Skeletal muscle cell (primary cell): ENCODE data around the gene ZBTB16.

ENCODE experiments used
- DNase-seq: peaks from one replicate; pipeline ENCODE4 v3.0.0-alpha.2; 2010; ENCODE audit warnings: low read depth
- H3K4me3 ChIP-seq: 2 replicates; pipeline ENCODE4 v1.5.1; 2011; ENCODE audit warnings: low read depth, mild to moderate bottlenecking, control low read depth, low read length, moderate library complexity

The ZBTB16 gene

DNA sequence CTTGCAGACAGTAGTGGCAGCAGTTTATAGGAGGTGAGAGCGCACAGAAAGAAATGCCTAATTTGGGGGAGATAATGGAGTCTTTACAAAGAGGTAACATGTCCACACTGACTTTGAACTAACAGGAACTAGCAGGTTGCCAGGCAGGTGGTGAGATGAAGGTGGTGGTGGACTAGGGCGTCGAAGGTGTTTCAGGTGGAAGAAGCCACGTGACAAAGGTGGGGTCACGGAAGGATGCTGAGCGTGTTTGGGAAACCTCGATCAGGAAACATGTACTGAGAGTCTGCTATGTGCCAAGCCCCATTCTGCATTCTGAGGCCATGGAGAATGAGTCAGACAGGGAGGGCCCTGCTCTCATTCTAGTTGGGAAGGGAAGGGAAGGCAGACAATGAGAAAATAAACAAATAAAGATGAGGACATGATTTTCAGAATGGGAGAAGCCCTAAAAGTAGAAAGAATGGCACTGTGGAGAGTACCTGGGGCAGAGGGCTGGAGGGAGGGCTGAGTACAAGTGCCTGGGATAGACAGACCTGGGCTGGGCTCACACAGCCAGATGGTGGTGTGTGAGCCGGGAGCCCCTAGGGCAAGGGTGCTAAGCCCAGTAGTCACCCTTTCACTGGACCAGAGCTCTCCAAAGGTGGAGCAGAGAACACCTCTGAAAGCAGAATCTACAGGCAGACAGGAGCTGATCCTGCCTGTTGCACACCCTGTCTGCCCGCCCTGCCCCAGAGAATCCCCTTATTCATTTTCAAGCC is 220.5 kb downstream of the ZBTB16 start:
- DNase-seq: no peak
- no peak overlapping the region for H3K4me3 ChIP-seq

DNA sequence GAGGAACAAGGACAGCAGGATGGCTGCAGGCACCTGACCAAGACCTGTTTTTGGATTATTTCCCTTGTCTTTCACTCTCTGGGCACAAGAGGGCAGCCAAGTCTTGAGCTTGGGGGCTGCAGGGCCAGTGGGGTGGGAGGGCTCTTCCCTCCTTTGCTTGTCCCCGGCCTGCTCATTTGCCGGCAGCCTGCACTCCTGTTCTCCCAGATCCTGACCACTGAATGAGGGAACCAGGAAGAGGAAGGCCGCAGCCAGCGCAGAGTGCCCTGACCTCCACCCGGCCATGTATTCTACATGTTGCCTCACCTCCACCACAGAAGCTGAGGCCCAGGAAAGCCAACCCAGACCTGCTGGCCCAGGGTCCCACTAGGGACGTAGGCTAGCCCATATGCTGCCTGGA is 221.2 kb downstream of the ZBTB16 start:
- DNase-seq: peak; percentile 65
- H3K4me3 ChIP-seq: no peak overlapping the region

DNA sequence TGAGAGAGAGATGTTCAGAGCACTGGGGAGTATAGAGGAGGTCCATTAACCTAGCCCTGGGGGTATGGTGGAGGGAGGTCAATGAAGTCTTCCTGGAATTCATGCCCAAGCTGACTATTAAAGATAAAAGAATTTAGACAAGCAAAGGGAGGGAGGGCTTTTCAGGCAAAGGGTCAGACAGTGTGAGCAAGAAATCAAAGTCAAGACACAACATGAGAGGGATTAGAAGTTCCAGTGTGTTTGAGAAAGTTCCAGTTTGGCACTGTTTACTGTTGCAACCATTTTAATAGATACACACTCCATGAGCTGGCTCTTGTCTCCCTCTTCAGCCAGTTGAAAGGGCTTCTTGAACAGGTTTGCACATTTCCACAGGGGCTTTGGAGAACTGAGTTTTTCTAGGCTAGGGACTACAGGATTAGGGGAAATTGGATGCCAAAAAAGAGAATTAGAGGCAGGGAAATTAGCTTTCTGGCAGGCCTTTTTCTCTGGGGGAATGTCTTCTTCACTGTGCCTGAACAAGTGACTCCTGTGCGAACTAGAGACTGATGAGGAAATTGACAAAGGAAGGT is 222.0 kb downstream of the ZBTB16 start:
- no peak overlapping the region for H3K4me3 ChIP-seq
- DNase-seq: no peak

DNA sequence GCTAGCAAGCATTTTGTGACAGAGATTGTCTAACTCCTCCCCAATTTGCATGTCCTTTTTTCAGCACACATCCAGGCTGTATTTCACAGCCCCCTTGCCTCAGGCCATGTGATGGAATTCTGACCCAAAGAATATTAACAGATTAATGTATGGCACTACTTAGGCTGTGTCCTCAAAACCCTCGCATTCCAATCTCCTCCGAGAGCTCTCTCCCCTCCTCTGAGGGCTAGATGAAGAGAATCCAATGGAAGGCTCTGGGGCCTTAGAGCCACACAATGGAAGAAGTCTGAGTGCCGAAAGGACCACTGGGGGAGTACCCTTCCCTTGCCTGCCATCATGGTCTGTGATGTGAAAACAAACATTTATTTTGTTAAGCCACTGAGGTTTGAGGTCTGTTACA is 223.0 kb downstream of the ZBTB16 start:
- DNase-seq: no peak
- H3K4me3 ChIP-seq: no peak overlapping the region

DNA sequence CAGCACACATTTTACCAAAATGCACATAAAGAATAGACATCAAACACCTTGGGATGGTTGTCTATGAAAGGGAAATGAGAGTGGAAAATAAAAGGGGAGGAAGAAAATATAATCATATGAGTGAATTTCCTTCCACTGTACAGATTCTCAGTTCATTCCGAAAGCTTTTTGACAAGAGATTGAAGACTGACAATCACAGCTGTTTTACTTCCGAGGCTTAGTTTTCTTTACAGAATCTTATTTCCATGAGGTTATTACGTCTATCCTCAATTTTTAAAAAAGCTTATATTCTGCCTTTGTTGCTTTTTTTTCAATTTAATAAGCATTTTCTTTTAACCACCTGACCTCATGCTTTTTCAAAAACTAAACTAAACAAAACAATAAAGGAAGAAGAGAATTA is 223.9 kb downstream of the ZBTB16 start:
- H3K4me3 ChIP-seq: no peak overlapping the region
- DNase-seq: no peak

DNA sequence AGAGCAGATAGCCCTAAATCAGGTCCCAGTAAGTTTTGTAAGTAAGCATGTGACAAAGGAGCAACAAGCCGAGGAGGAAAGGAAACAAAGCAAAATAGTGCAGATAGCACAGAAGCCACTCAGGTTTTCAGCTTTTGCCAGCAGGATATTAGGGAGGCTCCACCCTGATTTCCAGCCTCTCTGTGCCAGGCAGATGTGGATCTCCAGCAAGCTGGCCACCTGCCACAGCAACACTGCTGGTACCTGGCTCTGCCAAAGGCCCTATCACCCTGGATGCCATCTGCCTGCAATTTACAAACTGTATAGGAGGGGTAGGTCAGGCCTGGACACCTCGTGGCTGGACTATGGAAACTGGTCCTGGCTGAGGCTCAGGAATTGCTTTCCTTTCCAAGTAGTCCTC is 224.5 kb downstream of the ZBTB16 start:
- H3K4me3 ChIP-seq: no peak overlapping the region
- no peak for DNase-seq

DNA sequence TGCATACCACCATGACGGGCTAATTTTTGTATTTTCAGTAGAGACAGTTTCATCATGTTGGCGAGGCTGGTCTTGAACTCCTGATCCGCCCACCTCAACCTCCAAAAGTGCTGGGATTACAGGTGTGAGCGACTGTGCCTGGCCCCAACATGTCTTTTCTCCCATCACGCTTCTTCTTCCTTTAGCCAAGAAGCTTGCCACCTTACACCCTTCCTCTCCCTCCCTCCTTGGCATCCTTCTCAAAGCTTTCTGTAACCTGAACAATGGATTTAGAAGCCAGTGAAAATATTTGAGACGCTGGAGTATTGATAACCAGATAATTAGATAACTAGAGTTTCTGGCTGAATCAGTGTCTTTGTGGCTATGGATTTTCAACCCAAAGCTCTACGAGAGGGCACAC is 225.4 kb downstream of the ZBTB16 start:
- no peak overlapping the region for H3K4me3 ChIP-seq
- DNase-seq: no peak

DNA sequence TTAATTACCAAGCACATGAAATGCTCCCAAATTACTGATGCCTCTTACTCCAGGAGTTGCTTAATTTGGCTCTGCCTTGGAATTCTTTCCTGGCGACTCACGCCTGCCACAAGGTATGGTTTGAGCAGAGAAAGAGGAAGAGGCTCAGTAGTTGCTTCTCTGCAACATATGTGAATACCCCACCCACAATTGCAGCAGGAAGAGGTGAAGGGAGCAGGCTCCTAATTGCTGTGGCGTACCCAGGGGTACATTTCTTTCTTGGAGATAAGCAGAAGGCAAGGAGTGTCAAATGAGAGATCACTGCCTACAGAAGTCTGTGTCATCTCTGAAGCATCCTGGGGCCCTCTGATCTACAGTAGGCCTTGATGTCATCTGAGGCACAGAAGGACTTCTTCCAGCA is 226.1 kb downstream of the ZBTB16 start:
- H3K4me3 ChIP-seq: no peak overlapping the region
- DNase-seq: no peak

DNA sequence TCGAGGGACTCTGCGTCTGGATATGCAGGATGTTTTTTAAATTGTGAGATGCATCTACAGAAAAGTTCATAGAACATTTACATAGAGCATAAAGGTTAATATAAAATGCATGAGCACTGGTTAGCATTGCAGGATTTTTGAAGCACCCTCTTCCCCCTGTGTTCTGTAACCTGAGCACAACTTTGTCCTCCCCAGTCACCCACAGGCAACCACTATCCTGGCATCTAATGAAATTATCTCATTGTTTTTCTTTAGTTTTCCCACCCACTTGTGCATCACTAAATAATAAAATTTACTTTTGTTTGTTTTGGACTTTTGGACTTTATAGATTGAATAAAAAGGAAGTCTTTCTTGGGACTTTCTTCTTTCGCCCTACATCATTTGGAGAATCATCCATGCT is 226.7 kb downstream of the ZBTB16 start:
- no peak for DNase-seq
- H3K4me3 ChIP-seq: no peak overlapping the region

DNA sequence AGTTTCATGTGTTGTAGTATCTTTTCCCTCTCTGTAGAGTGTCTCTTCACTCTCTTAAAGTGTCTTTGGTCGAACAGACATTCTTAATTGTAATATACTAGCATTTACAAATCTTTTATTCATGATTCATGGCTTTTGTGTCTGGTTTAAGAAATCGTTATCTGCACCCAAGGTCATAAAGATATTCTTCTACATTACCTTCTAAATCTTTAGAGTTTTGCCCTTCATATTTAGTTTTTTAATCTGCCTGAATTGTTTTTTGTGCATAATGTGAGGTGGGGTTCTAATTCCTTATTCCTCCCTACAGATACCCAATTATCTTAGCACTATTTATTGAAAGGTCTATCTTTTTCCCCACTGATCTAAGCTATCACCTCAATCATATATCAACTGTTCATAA is 227.6 kb downstream of the ZBTB16 start:
- no peak overlapping the region for H3K4me3 ChIP-seq

DNA sequence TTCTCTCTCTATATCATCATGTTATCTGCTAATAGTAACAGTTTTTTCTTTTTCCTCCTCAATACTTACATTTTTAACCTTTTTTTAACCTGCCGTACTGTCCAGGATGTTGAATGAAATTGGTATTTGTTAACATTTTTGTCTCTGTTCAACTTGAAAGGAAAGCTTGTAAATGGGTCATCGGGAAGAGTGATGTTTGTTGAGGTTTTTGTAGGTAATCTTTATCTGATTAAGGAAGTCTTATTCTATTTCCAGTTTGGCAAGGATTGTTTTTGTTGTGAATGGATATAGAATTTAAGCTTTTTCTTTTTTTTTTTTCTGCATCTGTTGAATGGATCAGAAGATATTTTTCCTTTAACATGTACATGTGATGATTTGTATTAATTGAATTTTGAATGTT is 228.6 kb downstream of the ZBTB16 start:
- no peak for DNase-seq
- H3K4me3 ChIP-seq: no peak overlapping the region

More for the DNA sequence above, 227.6 kb downstream of the ZBTB16 start:
- DNase-seq: no peak

DNA sequence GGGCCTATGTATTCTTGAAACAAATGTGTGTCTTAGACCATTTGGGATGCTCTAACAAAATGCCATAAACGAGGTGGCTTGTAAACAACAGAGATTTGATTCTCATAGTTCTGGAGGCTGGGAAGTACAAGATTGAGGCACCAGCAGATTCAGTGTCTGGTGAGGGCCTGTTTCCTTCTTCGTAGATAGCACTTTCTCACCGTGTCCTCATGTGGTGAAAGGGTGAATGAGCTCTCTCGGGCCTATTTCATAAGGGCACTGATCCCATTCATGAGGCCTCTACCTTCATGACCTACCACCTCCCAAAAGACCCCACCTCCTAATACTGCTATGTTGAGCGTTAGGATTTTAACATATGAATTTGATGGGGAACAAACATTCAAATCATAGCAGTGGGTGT is 230.3 kb downstream of the ZBTB16 start:
- H3K4me3 ChIP-seq: no peak overlapping the region
- no peak for DNase-seq

DNA sequence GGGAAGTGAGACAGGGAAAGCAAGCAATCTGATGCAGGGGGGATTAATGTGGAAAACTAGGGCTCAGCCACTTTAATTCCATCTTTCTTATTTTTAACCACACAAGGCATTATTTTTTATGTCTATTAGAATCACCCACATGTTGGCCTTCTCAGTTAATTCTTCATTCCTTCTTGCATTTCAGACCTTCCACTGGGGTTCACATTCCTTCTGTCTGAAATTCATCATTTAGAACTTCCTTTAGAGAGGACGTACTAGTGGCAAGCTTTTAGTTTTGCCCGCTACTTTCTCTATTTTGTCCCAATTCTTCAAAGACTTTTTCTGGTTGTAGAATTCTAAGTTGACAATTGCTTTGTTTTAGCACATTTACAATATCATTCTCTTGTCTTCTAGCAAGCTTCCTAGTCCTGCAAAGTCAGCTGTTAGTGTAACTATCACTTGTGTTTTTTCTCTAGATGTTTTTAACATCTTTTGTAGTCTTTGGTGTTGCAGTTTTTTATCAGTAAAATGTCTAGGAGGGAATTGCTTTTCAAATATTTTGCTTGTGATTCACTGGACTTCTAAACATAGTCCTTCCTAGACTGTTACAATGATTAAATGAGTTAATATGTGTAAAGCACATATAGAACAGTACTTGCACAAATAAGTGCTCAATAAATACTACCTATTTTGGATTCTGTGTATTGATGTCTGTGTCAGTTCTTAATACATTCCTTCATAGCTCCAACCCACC is 231.2 kb downstream of the ZBTB16 start:
- no peak for DNase-seq
- H3K4me3 ChIP-seq: no peak overlapping the region

DNA sequence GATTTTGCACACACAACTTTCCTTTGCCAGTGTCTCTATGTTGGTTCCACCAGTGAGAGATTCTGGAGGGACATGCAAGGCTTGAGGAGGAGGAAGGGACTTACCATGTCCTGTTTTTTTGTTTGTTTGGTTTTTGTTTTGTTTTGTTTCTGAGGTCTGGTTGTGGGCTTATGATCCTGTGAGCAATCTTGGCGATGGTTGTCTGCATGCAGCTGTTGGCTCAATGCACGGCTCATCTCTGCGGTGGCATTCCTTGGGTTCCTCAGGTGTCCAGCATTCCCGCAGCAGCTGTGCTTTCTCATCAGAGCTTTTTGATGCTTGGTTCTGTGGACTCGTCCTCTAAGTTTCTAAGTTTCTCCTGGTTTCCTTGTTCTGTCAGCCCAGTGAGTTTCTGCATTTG is 231.9 kb downstream of the ZBTB16 start:
- no peak overlapping the region for H3K4me3 ChIP-seq
- DNase-seq: peak; percentile 73

DNA sequence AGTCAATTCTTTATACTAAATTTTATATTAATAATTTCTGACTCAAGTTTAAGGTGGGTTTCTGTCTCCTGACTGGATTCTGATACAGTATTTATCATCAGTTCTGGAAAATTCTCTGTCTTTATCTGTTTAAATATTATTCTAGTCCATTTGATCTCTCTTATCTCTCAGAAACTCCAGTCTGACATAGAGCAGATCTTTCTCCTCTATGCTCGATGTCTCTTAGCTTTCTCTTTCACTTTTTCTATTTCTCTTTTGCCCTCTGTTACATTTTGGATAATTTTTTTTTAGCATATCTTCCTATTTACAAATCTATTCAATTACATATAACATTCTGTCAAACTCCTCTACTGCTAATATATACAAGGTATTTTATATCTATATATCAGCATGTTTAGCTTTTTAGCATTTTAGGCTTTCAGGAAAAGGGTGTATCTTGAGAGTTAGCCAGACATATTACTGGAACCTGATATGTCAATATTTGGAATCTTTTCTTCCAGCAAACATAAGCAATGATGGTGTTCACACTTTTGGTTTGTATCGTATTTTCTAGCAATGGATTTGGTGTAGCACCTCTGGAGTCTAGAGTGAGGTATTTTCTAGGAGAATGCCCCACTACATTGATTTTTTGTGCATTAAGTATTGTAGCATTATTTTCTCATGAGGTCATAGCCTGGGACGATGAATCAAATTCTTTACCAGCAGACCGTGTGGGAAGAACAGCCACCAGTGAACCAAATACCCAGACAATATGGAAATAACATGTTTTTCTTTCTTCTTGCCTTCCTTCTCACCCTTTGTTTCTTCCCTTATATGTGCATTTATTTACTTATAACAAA is 232.6 kb downstream of the ZBTB16 start:
- H3K4me3 ChIP-seq: no peak overlapping the region
- peak; percentile 67 for DNase-seq

DNA sequence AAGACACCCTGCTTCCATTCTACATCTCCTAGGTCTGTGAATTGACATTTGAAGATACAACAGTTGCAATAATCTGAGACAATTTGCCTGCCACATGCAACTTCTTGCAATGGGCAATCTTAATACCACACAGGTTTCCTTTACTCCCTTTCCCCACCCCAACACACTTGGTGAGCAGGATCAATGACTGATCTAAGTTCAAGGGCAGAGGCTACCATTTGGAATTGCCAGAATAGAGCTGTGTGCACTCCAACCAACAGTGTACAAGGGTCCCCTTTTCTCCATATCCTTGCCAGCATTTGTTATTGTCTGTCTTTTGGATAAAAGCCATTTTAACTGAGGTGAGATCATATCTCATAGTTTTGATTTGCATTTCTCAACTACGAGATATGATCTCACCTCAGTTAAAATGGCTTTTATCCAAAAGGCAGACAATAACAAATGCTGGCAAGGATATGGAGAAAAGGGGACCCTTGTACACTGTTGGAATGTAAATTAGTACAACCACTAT is 233.7 kb downstream of the ZBTB16 start:
- H3K4me3 ChIP-seq: no peak overlapping the region
- DNase-seq: no peak

DNA sequence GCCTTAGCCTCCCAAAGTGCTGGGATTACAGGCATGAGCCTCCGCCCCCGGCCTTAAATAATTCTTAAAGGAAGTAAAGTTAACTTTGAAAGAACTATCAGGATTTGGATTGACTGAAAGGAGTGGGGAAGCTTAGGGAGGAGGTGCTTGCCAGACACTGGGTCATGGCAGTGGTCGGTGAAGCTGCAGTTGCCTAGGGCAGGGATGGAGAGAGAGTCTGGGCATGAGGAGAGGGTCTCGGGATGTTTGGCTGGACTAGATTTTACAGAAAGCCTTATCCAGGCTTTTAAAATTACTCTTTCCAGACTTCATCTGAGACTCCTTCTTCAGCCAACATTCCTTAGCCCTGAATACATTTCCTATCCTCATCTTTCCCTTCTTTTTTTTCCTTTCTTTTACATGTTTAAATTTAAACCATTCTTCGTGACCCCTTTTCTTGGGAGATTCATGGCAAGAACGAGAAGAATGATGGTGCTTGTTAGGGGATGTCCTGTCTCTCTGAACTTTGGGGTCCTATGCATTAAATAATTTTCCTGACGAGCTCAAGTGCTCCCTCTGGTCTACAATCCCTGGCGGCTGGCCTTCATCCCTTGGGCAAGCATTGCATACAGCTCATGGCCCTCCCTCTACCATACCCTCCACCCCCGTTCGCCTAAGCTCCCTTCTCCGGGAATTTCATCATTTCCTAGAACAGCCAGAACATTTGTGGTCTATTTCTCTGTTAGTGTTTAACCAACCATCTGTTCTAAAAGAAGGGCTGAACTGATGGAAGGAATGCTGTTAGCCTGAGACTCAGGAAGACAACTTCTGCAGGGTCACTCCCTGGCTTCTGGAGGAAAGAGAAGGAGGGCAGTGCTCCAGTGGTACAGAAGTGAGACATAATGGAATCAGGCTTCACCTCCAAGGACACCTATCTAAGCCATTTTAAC is 236.4 kb downstream of the ZBTB16 start, which contains the start of gene NNMT:
Gene NNMT, plus strand, starts transcription at position 724 of the 929 bp plus-strand sequence. Its CDS starts 158 bp downstream, at position 882.
- DNase-seq: peak; percentile 95
- peak within 1 kb of the TSS; percentile 59 for H3K4me3 ChIP-seq

DNA sequence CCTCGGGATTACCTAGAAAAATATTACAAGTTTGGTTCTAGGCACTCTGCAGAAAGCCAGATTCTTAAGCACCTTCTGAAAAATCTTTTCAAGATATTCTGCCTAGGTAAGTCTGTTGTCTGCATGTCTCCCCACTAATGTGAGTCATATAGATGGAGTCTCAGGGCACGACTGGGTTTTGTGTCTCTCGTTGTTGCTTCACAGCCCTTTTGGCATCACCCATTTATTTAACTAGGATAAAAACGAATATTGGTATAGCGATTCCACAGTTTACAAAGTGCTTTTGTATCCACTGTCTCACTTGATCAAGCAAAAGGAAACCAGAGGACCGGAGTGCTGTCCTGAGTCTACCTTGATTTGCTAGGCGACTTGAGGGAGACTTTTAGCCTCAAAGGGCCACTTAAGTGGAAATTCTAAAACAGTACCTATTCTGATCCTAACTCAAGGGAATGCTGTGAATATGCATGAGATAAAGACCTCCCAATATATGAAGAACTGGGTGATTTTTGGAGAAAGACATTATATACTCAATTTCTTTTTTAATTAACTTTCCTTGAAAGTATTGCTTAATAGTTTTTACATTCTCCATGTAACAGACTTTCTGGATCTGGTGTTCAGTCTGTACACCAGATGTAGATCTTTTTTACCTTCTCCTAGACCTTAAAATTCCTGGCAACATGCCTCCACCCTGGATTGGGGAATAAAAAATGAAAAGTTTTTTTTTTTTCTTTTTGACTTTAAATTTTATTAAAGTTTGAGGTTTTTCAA is 237.3 kb downstream of the ZBTB16 start:
- no peak for DNase-seq

More for the DNA sequence above, 237.3 kb downstream of the ZBTB16 start:
- H3K4me3 ChIP-seq: peak overlapping the region; percentile 59
